ENCODE measurements around the gene RPS21. TPM values are rescaled to one million over a fixed set of nuclear protein-coding genes. Genes with fewer than 3 reads are reported as not detected.
A peak's percentile ranks its signal among the peaks of the same experiment; 100 is the strongest.

The RPS21 gene
- total and polyA plus RNA-seq, 9 of the 15 experiments (the other 6 are each of a cell fraction or from before 2014, with no cell fraction given), result 1,380 to 5,647 (median 3,091) TPM

DNA sequence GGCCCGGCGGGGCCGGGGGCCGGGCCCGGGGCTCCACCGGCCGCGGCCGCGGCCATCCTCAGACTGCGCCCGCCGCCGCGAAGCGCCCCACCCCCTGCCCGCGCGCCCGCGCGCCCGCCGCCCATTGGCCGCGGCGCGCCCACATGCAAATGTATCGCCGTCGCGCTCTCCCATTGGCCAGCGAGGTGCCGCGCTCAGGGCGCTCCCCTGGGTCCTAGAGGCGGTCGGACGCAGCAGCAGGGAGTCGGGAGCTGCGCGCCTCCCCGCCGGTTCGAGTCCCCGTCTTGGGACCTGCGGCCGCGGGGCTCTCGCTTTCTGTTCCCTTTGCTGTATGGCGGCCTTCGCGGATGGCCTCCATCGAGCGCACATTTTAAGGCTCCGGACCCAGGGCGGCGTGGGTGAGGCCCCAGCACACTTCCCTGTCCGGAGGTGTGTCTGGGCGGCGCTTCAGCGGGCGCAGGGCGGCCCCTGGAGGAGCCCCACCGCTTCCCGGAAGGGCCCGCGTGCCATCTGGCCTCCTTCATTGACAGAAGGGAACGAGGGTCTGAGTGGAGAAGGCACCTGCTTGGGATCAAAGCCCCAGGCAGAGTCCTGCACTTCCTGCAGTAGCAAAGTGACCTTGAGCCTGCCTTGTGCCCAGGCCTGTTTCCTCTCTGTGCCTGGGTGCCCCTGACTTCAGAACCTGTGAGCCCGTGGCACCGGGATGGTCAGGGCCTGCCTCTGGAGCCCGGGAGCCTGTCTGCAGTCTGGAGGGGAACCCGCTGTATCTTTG, 20.5 kb downstream of the RPS21 start, which contains the start of gene CABLES2 (continued):
- TF ChIP-seq ILK (tag; IDR thresholded peaks at IDR 0.05; ENCODE audit: borderline replicate concordance, low read depth), result no peak
- no peak for TF ChIP-seq SLC30A9 (CRISPR knock-in tag; IDR thresholded peaks at IDR 0.05)
- TF ChIP-seq, protein P1, sequence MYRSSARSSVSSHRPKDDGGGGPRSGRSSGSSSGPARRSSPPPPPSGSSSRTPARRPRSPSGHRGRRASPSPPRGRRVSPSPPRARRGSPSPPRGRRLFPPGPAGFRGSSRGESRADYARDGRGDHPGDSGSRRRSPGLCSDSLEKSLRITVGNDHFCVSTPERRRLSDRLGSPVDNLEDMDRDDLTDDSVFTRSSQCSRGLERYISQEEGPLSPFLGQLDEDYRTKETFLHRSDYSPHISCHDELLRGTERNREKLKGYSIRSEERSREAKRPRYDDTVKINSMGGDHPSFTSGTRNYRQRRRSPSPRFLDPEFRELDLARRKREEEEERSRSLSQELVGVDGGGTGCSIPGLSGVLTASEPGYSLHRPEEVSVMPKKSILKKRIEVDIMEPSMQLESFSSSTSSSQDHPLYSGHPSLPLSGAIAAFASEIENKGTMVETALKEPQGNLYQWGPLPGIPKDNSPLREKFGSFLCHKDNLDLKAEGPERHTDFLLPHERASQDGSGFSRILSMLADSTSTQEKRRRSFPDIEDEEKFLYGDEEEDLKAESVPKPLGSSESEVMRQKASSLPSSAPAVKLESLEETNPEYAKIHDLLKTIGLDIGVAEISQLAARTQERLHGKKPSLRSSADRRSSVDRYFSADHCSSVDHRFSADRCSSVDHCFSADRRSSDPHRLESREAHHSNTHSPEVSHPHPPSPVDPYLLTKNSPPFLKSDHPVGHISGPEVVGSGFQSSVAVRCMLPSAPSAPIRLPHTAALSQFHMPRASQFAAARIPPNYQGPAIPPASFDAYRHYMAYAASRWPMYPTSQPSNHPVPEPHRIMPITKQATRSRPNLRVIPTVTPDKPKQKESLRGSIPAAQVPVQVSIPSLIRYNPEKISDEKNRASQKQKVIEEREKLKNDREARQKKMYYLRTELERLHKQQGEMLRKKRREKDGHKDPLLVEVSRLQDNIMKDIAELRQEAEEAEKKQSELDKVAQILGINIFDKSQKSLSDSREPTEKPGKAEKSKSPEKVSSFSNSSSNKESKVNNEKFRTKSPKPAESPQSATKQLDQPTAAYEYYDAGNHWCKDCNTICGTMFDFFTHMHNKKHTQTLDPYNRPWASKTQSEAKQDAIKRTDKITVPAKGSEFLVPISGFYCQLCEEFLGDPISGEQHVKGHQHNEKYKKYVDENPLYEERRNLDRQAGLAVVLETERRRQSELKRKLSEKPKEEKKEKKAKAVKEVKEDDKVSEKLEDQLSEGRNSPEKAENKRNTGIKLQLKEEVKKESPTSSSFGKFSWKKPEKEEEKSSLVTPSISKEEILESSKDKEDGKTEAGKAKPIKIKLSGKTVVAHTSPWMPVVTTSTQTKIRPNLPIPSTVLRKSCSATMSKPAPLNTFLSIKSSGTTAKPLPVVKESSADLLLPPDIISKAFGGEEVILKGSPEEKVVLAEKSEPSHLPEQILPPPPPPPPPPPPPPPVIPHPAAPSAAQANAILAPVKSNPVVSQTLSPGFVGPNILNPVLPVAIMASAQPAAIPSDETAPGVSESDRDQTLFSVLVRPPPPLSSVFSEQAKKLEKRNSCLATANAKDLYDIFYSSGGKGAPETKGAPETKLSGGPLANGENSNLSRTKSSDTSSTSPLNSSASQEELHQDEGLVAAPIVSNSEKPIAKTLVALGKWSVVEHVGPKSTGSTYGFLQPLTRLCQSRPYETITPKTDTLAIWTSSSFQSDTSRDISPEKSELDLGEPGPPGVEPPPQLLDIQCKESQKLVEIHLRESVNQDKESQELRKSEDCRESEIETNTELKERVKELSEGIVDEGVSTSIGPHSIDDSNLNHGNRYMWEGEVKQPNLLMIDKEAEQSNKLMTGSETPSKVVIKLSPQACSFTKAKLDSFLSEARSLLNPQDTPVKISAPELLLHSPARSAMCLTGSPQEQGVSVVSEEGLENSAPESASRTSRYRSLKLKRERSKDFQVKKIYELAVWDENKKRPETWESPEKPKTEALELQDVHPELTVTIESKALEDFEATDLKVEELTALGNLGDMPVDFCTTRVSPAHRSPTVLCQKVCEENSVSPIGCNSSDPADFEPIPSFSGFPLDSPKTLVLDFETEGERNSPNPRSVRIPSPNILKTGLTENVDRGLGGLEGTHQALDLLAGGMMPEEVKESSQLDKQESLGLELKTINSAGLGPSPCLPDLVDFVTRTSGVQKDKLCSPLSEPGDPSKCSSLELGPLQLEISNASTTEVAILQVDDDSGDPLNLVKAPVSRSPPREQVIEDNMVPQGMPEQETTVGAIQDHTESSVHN (IDR thresholded peaks at IDR 0.05; ENCODE audit: borderline replicate concordance in 1 of 2, low read depth in 1 of 2), result no peak
- TF ChIP-seq, protein P2, sequence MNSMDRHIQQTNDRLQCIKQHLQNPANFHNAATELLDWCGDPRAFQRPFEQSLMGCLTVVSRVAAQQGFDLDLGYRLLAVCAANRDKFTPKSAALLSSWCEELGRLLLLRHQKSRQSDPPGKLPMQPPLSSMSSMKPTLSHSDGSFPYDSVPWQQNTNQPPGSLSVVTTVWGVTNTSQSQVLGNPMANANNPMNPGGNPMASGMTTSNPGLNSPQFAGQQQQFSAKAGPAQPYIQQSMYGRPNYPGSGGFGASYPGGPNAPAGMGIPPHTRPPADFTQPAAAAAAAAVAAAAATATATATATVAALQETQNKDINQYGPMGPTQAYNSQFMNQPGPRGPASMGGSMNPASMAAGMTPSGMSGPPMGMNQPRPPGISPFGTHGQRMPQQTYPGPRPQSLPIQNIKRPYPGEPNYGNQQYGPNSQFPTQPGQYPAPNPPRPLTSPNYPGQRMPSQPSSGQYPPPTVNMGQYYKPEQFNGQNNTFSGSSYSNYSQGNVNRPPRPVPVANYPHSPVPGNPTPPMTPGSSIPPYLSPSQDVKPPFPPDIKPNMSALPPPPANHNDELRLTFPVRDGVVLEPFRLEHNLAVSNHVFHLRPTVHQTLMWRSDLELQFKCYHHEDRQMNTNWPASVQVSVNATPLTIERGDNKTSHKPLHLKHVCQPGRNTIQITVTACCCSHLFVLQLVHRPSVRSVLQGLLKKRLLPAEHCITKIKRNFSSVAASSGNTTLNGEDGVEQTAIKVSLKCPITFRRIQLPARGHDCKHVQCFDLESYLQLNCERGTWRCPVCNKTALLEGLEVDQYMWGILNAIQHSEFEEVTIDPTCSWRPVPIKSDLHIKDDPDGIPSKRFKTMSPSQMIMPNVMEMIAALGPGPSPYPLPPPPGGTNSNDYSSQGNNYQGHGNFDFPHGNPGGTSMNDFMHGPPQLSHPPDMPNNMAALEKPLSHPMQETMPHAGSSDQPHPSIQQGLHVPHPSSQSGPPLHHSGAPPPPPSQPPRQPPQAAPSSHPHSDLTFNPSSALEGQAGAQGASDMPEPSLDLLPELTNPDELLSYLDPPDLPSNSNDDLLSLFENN (IDR thresholded peaks at IDR 0.05; ENCODE audit: low read depth in 2 of 2, low read length in 2 of 2), result no peak
- TF ChIP-seq ZNF76 (CRISPR knock-in tag; IDR thresholded peaks at IDR 0.05; ENCODE audit: borderline replicate concordance), result no peak
- no peak for TF ChIP-seq HNRNPK (IDR thresholded peaks at IDR 0.05; ENCODE audit: low read depth, low read length, poor library complexity, severe bottlenecking)
- TF ChIP-seq, protein P3, sequence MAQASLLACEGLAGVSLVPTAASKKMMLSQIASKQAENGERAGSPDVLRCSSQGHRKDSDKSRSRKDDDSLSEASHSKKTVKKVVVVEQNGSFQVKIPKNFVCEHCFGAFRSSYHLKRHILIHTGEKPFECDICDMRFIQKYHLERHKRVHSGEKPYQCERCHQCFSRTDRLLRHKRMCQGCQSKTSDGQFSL (CRISPR knock-in tag; IDR thresholded peaks at IDR 0.05), result no peak
- TF ChIP-seq, protein P3 (tag; IDR thresholded peaks at IDR 0.05), result no peak
- TF ChIP-seq ZNF263 (CRISPR knock-in tag; IDR thresholded peaks at IDR 0.05; ENCODE audit: borderline replicate concordance), result no peak; the same call in 1 of the 2 replicates
- peak; percentile 43; the same call in 1 of the 2 replicates for TF ChIP-seq EGR1 (conservative IDR thresholded peaks at IDR 0.05)
- TF ChIP-seq, protein P4, sequence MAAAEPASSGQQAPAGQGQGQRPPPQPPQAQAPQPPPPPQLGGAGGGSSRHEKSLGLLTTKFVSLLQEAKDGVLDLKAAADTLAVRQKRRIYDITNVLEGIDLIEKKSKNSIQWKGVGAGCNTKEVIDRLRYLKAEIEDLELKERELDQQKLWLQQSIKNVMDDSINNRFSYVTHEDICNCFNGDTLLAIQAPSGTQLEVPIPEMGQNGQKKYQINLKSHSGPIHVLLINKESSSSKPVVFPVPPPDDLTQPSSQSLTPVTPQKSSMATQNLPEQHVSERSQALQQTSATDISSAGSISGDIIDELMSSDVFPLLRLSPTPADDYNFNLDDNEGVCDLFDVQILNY (CRISPR knock-in tag; IDR thresholded peaks at IDR 0.05), result no peak
- no peak for TF ChIP-seq STAT5A (IDR thresholded peaks at IDR 0.05; ENCODE audit: borderline replicate concordance, low read length)
